Vagina (tissue), 2 donors: Measurements from ENCODE around the gene PPP6R2.

Experiments
- CTCF ChIP-seq, 3 experiments: fragments of 450-650 bp in 2 of 3; fragments of 200-600 bp in 1 of 3; sonication (generic) in 1 of 3; IDR thresholded peaks; one replicate each; pipeline ENCODE4 v1.5.1; 2017 to 2019; ENCODE audit warnings: antibody characterized with exemption in 3 of 3, mild to moderate bottlenecking in 2 of 3, moderate library complexity in 2 of 3
- POLR2AphosphoS5 ChIP-seq, 2 donors: sonication (generic); formaldehyde crosslinking; IDR thresholded peaks; one replicate each; pipeline ENCODE4 v1.9.0; 2017; ENCODE audit warnings: antibody characterized with exemption in 2 of 2, mild to moderate bottlenecking in 2 of 2, low read depth in 1 of 2; ENCODE audit not compliant: insufficient read depth in 1 of 2

- no peak for TF ChIP-seq CTCF (IDR thresholded peaks at IDR 0.05)
- TF ChIP-seq POLR2AphosphoS5 (IDR thresholded peaks at IDR 0.05; ENCODE audit: insufficient read depth in 1 of 2, low read depth in 1 of 2): no peak
Observed at GRCh38 chr22:50418624-50419023, 75.5 kb downstream of the PPP6R2 start.
